Ascending aorta (tissue), 2 donors: ENCODE measurements around the gene GCLM. TPM values are rescaled to one million over a fixed set of nuclear protein-coding genes. Genes with fewer than 3 reads are reported as not detected.

Experiments
- DNase-seq, 2 donors: peaks; one replicate each; pipeline ENCODE4 v3.0.0-alpha.2; 2019; ENCODE audit warnings: low spot score in 2 of 2
- H3K27ac ChIP-seq, 2 donors: fragments of 200-600 bp; sonication (generic); one replicate each; pipeline ENCODE4 v1.5.1; 2016 to 2017; ENCODE audit warnings: mild to moderate bottlenecking in 1 of 2
- H3K27me3 ChIP-seq: fragments of 200-600 bp; sonication (generic); one replicate; pipeline ENCODE4 v1.5.1; 2017
- H3K36me3 ChIP-seq, 2 donors: fragments of 200-600 bp; sonication (generic); one replicate each; pipeline ENCODE4 v1.5.1; 2016
- H3K4me1 ChIP-seq, 2 donors: fragments of 200-600 bp; sonication (generic); one replicate each; pipeline ENCODE4 v1.5.1; 2016 to 2017; ENCODE audit warnings: mild to moderate bottlenecking in 1 of 2
- H3K4me3 ChIP-seq, 2 donors: fragments of 200-600 bp; sonication (generic); one replicate each; pipeline ENCODE4 v1.5.1; 2016 to 2017; ENCODE audit warnings: mild to moderate bottlenecking in 1 of 2
- H3K9me3 ChIP-seq, 2 donors: fragments of 200-600 bp; sonication (generic); one replicate each; pipeline ENCODE4 v1.5.1; 2016
- intact Hi-C: fragments of 100-400 bp; cut with DNase I; formaldehyde crosslinking; loops from one replicate; pipeline ENCODE4 v1.15.1; 2023
- total RNA-seq: library from RNA; depleted of rRNA; stranded (reverse); fragments of >200 nt; gene quantifications from one replicate; pipeline ENCODE4 v1.1.0, GENCODE V29; 2016
- TF ChIP-seq, protein P1 (sequence below), 3 experiments: fragments of 200-600 bp in 2 of 3; fragments of 450-650 bp in 1 of 3; sonication (generic) in 2 of 3; IDR thresholded peaks; one replicate each; pipeline ENCODE4 v1.5.1; 2016 to 2019; ENCODE audit warnings: antibody characterized with exemption in 3 of 3, mild to moderate bottlenecking in 1 of 3, moderate library complexity in 1 of 3

Gene GCLM
- total RNA-seq, 1 donor from 2014 or later = 3.3 TPM

DNA sequence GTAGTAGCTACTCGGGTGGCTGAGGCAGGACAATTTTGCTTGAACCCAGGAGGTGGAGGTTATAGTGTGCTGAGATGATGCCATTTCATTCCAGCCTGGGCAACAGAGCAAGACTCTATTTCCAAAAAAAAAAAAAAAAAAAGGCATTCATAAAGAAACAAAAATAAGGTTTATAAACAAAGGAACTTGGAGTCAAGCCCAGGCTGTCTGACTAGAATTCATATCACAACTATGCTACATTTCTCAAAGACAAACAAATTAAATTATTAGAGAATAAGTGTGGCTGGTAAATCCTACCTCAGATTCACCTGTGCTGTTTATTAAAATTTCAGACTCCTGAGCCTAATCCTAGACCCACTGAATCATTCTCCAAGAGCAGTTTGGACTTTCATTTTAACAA lies 4.2 kb downstream of the GCLM start:
- intact Hi-C loops = loop anchor here (10.0 kb wide), 1 partner anchor 430 kb away; no protein-coding TSS in a partner anchor
- Histone ChIP-seq H3K36me3 (peaks cover 0 to 9% of the 10 kb centered on the region in 2 donors), H3K27ac (no peak overlapping the region), H3K9me3 (no peaks in the 10 kb centered on the region), H3K4me1 (peaks cover 0 to 7% of the 10 kb centered on the region in 2 donors), H3K4me3 (no peak overlapping the region), H3K27me3 (no peaks in the 10 kb centered on the region)
- TF ChIP-seq, protein P1, sequence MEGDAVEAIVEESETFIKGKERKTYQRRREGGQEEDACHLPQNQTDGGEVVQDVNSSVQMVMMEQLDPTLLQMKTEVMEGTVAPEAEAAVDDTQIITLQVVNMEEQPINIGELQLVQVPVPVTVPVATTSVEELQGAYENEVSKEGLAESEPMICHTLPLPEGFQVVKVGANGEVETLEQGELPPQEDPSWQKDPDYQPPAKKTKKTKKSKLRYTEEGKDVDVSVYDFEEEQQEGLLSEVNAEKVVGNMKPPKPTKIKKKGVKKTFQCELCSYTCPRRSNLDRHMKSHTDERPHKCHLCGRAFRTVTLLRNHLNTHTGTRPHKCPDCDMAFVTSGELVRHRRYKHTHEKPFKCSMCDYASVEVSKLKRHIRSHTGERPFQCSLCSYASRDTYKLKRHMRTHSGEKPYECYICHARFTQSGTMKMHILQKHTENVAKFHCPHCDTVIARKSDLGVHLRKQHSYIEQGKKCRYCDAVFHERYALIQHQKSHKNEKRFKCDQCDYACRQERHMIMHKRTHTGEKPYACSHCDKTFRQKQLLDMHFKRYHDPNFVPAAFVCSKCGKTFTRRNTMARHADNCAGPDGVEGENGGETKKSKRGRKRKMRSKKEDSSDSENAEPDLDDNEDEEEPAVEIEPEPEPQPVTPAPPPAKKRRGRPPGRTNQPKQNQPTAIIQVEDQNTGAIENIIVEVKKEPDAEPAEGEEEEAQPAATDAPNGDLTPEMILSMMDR (IDR thresholded peaks at IDR 0.05) = no peak
- DNase-seq = no peak

DNA sequence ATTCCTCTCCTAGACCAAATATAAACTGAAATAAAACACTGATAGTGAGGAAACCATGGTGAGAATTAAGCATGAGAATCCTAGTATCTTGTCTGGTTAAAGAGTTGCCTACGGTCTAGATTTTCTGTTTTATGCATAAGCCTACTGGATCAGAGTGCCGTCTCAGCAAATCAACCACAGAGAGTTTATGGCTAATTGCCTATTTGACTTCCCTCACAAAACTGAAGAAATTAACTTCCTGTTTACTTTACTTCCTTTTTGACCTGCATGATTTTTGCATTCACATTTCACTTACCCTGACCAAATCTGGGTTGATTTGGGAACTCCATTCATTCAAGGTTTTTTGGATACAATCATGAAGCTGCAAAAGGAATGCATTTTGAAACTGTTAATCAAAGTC lies 5.0 kb downstream of the GCLM start:
- no peak for DNase-seq
- intact Hi-C loops = loop anchor here (10.0 kb wide), 1 partner anchor 431 kb away; no protein-coding TSS in a partner anchor

DNA sequence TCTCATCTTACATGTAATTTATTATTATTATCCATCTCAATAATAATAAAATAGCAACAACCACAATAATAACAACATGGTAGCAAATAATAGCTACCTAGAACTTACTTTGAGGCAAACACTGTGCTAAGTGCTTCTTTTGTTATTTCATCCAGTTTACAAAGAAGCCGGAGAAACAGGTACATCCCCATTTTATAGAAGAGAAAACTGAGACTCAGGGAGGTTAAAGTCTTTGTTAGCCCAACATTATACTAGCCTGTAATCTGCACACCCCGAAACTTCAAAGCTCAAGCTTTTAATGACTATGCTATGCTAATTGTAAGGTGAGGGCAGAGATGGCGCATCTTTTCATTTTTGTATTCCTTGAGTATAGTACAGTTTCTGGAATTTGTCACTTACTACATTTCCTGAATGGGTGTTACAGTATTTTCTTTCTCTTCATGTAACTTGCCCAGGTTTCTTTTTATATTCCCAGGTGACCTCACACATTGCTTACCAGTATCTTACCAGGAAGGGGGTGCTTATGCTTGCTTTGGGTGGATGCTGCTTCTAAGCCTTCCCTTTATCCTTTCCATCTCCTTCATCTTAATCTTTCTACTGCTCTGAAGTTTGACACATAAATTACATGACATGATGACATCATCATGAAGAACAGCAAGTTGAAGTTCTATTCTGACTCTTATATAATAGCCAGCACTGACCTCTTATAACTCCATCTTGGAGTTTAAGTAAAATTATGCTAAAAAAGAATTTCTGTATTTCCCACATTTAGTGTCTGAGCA lies 8.3 kb downstream of the GCLM start:
- Histone ChIP-seq H3K27me3 (no peaks in the 10 kb centered on the region), H3K36me3 (peaks cover 14 to 24% of the 10 kb centered on the region in 2 donors), H3K4me1 (no peaks in the 10 kb centered on the region), H3K4me3 (no peak overlapping the region), H3K27ac (no peak overlapping the region), H3K9me3 (no peaks in the 10 kb centered on the region)
- intact Hi-C loops = loop anchor here (10.0 kb wide), 1 partner anchor 434 kb away; no protein-coding TSS in a partner anchor
- TF ChIP-seq, protein P1 (IDR thresholded peaks at IDR 0.05) = no peak
- no peak for DNase-seq

More for the DNA sequence above, 5.0 kb downstream of the GCLM start:
- H3K27ac ChIP-seq = no peak overlapping the region
- TF ChIP-seq, protein P1 (IDR thresholded peaks at IDR 0.05) = no peak
- H3K4me3 ChIP-seq = no peak overlapping the region
- H3K4me1 ChIP-seq = peaks cover 0 to 7% of the 10 kb centered on the region in 2 donors
- H3K27me3 ChIP-seq = no peaks in the 10 kb centered on the region
- H3K9me3 ChIP-seq = no peaks in the 10 kb centered on the region
- peaks cover 2 to 12% of the 10 kb centered on the region in 2 donors for H3K36me3 ChIP-seq

DNA sequence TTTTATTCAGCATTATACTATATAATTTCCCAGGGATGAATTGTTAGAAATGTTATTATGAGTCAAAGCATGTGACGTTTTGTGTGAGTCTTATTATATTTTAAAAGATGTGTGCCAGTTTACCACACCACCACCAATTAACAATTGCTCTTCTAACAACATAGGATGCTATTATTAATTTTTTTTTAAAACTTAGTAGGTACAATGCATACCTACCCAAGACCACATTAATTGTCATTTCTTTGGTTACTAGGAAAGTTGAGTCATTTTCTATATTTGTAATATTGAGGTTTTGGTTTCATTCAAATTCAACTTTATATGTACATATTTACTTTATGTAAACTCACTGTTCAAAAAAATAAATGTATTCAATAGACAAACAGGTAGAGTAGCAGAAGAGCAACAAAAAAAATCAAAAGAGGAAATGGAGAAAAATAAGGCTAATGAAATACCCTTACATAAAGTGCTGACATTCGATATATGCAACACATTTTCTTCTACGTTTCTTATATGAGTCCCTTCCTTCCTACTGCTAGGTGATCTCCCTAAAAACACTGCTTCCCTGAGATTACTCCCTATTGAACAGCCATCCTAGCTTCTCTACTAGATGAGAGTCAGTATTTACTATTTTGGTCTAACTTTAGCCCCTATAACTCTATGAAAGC lies 9.6 kb downstream of the GCLM start:
- Histone ChIP-seq H3K4me1 (no peaks in the 10 kb centered on the region), H3K27me3 (no peaks in the 10 kb centered on the region), H3K9me3 (no peaks in the 10 kb centered on the region), H3K4me3 (no peak overlapping the region), H3K36me3 (peaks cover 16 to 24% of the 10 kb centered on the region in 2 donors), H3K27ac (no peak overlapping the region)
- TF ChIP-seq, protein P1 (IDR thresholded peaks at IDR 0.05) = no peak
- intact Hi-C loops = loop anchor here (10.0 kb wide), 1 partner anchor 435 kb away; no protein-coding TSS in a partner anchor
- no peak for DNase-seq

DNA sequence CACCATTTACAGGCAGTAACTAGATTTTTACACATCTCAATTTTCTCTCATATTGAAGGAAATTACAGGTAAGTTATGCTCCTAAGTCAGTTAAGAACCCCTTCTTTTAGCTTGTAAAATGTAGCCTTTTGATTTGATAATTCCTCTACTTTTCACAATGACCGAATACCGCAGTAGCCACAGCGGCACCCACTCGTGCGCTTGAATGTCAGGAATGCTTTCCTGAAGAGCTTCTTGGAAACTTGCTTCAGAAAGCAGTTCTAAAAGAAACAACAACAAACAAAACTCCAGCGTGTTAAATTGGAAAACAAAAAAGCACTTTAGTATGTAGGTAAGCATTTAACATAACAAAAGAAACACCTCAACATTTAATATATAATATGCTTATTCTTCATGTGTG lies 20.3 kb downstream of the GCLM start:
- intact Hi-C loops = no loop called here
- Histone ChIP-seq H3K36me3 (peaks cover 12 to 24% of the 10 kb centered on the region in 2 donors), H3K27me3 (no peaks in the 10 kb centered on the region), H3K27ac (no peak overlapping the region), H3K9me3 (no peaks in the 10 kb centered on the region), H3K4me1 (no peaks in the 10 kb centered on the region), H3K4me3 (no peak overlapping the region)
- no peak for DNase-seq
- TF ChIP-seq, protein P1 (IDR thresholded peaks at IDR 0.05) = no peak
